Measurements from ENCODE around the gene ACOT8.
A peak's percentile ranks its signal among the peaks of the same experiment; 100 is the strongest.
"Not testable (repeated sequence)": the region's sequence is repeated elsewhere in the genome, so short reads cannot be mapped to it uniquely, and the experiment has no call there.

The ACOT8 gene

DNA sequence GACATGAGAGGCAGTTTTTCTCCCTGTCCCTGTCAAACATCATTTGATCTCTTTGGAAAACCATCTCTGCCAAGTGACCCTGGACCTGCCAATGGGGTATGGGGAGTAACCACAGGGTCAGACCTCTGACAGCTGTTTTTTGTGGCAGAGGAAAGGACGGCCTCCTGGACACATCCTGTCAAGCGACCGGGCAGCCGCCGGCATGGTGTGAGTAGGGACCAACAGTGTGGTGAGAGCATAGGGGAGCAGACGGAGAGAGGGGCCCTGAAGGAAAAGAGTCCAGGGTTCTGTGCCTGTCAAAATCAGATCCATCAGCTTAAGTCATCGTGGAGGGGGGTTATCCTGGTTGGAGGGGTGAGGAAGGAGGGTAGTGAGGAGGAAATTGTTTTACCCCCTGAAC, 55.3 kb downstream of the ACOT8 start:
- H3K4me3 ChIP-seq (ENCODE audit: low read length), result no peak overlapping the region
- no peaks in the 10 kb centered on the region for H3K27me3 ChIP-seq (ENCODE audit: low read depth, low read length)
- no peak for TF ChIP-seq EZH2phosphoT487 (IDR thresholded peaks at IDR 0.05; ENCODE audit: low read depth)
- TF ChIP-seq, protein P1, sequence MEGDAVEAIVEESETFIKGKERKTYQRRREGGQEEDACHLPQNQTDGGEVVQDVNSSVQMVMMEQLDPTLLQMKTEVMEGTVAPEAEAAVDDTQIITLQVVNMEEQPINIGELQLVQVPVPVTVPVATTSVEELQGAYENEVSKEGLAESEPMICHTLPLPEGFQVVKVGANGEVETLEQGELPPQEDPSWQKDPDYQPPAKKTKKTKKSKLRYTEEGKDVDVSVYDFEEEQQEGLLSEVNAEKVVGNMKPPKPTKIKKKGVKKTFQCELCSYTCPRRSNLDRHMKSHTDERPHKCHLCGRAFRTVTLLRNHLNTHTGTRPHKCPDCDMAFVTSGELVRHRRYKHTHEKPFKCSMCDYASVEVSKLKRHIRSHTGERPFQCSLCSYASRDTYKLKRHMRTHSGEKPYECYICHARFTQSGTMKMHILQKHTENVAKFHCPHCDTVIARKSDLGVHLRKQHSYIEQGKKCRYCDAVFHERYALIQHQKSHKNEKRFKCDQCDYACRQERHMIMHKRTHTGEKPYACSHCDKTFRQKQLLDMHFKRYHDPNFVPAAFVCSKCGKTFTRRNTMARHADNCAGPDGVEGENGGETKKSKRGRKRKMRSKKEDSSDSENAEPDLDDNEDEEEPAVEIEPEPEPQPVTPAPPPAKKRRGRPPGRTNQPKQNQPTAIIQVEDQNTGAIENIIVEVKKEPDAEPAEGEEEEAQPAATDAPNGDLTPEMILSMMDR (IDR thresholded peaks at IDR 0.05; ENCODE audit: low read depth, low read length), result no peak
- no peaks in the 10 kb centered on the region for H3K9me3 ChIP-seq (ENCODE audit: insufficient read depth, low read length)
- no peaks in the 10 kb centered on the region for H3K79me2 ChIP-seq (ENCODE audit: low read length)
- no peak overlapping the region for H3K27ac ChIP-seq (ENCODE audit: low read length)
- no peak overlapping the region for H2AFZ ChIP-seq (ENCODE audit: low read depth, low read length)
- H4K20me1 ChIP-seq (ENCODE audit: insufficient read depth, low read length), result peaks cover 3% of the 10 kb centered on the region; the same call in 1 of the 2 replicates
- no peak overlapping the region for H3K9ac ChIP-seq (ENCODE audit: low read length)
- 0 out of 2 replicates have a peak, but pooled peaks cover 4% of the 10 kb centered on the region for H3K4me1 ChIP-seq (ENCODE audit: low read length)
- no peak overlapping the region for H3K4me2 ChIP-seq (ENCODE audit: low read length)
- peaks cover 41% of the 10 kb centered on the region for H3K36me3 ChIP-seq (replicated peaks; ENCODE audit: low read depth, low read length)

DNA sequence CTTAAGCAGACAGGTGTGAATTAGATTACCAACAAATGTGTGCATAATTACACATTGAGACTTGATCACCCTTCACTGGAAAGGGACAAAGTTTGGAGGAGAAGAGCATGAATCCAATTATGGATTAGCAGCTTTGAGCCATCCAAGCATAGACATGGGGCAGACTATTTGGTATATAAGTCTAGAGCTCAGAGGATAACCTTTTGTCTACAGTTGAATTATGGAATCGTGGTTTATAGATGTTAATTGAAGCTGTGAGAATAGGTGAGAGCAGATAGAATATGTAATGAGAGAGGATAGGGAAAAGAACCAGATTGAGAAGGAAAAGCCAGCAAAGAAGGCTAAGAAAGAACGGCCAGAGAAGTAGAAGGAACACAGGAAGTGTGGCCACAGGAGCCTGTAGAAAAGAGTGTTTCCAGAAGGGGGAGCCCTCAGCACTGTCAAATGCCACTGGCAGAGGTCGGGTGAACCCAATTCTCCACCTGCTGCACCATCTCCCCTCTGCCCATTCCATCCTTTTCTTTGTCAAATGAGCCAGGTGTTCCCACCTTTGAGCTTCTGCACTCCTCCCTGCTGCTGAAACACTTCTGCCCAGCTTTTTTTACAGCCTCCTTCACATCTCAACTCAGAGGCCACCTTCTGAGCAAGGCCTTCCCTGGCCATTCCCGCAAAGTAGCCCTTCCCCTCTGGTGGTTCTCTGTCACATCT, 58.1 kb downstream of the ACOT8 start:
- H3K27ac ChIP-seq (ENCODE audit: low read length), result no peak overlapping the region
- 0 out of 2 replicates have a peak, but pooled peaks cover 4% of the 10 kb centered on the region for H3K4me1 ChIP-seq (ENCODE audit: low read length)
- peaks cover 3% of the 10 kb centered on the region; the same call in 1 of the 2 replicates for H4K20me1 ChIP-seq (ENCODE audit: insufficient read depth, low read length)
- no peaks in the 10 kb centered on the region for H3K79me2 ChIP-seq (ENCODE audit: low read length)
- no peak for TF ChIP-seq EZH2phosphoT487 (IDR thresholded peaks at IDR 0.05; ENCODE audit: low read depth)
- TF ChIP-seq, protein P1 (IDR thresholded peaks at IDR 0.05; ENCODE audit: low read depth, low read length), result peak; percentile 92
- no peaks in the 10 kb centered on the region for H3K27me3 ChIP-seq (ENCODE audit: low read depth, low read length)
- no peak overlapping the region for H2AFZ ChIP-seq (ENCODE audit: low read depth, low read length)
- no peak overlapping the region for H3K4me3 ChIP-seq (ENCODE audit: low read length)
- H3K4me2 ChIP-seq (ENCODE audit: low read length), result no peak overlapping the region
- H3K9ac ChIP-seq (ENCODE audit: low read length), result no peak overlapping the region
- H3K36me3 ChIP-seq (replicated peaks; ENCODE audit: low read depth, low read length), result peaks cover 47% of the 10 kb centered on the region
- no peaks in the 10 kb centered on the region for H3K9me3 ChIP-seq (ENCODE audit: insufficient read depth, low read length)

DNA sequence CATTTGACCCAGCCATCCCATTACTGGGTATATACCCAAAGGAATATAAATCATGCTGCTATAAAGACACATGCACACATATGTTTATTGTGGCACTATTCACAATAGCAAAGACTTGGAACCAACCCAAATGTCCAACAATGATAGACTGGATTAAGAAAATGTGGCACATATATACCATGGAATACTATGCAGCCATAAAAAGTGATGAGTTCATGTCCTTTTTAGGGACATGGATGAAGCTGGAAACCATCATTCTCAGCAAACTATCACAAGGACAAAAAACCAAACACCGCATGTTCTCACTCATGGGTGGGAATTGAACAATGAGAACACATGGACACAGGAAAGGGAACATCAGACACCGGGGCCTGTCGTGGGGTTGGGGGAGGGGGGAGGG, 59.2 kb downstream of the ACOT8 start:
- H3K79me2 ChIP-seq (ENCODE audit: low read length); H3K27ac ChIP-seq (ENCODE audit: low read length); H2AFZ ChIP-seq (ENCODE audit: low read depth, low read length); H4K20me1 ChIP-seq (ENCODE audit: insufficient read depth, low read length); H3K9ac ChIP-seq (ENCODE audit: low read length); H3K4me1 ChIP-seq (ENCODE audit: low read length); H3K4me2 ChIP-seq (ENCODE audit: low read length); H3K9me3 ChIP-seq (ENCODE audit: insufficient read depth, low read length); H3K4me3 ChIP-seq (ENCODE audit: low read length); H3K27me3 ChIP-seq (ENCODE audit: low read depth, low read length): not testable (repeated sequence)
- peaks cover 39% of the 10 kb centered on the region for H3K36me3 ChIP-seq (replicated peaks; ENCODE audit: low read depth, low read length)

DNA sequence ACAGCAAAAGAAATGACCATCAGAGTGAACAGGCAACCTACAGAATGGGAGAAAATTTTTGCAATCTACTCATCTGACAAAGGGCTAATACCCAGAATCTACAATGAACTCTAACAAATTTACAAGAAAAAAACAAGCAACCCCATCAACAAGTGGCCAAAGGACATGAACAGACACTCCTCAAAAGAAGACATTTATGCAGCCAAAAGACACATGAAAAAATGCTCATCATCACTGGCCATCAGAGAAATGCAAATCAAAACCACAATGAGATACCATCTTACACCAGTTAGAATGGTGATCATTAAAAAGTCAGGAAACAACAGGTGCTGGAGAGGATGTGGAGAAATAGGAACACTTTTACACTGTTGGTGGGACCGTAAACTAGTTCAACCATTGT, 59.7 kb downstream of the ACOT8 start:
- H4K20me1 ChIP-seq (ENCODE audit: insufficient read depth, low read length), result not testable (repeated sequence)

DNA sequence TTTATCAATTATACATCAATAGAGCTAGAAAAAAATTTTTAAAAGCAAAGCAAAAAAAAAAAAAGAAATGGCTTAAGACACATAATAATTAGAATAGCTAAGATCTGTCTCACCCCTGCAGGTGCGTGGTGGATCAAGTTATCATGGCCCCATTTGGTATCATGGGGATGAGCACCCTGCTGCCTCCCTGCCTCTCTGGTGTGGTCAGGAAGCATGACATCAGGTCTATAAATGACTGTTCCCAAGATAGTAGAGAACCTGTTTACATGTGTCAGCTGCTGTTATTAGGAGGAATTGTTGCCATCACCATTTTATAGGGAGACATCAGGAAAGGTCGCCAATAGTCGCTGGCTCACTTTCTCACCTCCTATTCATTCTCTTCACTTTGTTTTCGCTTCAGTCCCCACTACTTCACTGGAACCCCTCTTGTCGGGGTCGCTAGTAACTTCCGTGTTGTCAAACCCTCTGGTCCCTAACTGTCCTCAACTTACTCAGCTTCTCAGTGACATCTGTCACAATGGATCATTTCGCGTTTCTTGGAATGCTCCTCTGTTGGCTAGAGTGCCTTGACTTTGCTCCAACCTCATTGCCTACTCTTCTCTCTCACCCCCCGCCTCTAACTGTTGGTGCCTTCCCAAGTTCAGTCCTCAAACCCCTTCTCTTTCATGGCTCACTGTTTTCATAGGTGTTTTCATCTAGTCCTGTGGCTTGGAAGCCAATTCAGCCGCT, 60.7 kb downstream of the ACOT8 start:
- no peak overlapping the region for H2AFZ ChIP-seq (ENCODE audit: low read depth, low read length)
- H3K9me3 ChIP-seq (ENCODE audit: insufficient read depth, low read length), result no peaks in the 10 kb centered on the region
- no peak overlapping the region for H3K27ac ChIP-seq (ENCODE audit: low read length)
- peaks cover 12% of the 10 kb centered on the region for H3K79me2 ChIP-seq (ENCODE audit: low read length)
- peaks cover 30% of the 10 kb centered on the region for H3K36me3 ChIP-seq (replicated peaks; ENCODE audit: low read depth, low read length)
- H4K20me1 ChIP-seq (ENCODE audit: insufficient read depth, low read length), result peaks cover 3% of the 10 kb centered on the region; the same call in 1 of the 2 replicates
- no peak for TF ChIP-seq EZH2phosphoT487 (IDR thresholded peaks at IDR 0.05; ENCODE audit: low read depth)
- TF ChIP-seq, protein P1 (IDR thresholded peaks at IDR 0.05; ENCODE audit: low read depth, low read length), result no peak
- H3K4me1 ChIP-seq (ENCODE audit: low read length), result peaks cover 9% of the 10 kb centered on the region
- H3K27me3 ChIP-seq (ENCODE audit: low read depth, low read length), result no peaks in the 10 kb centered on the region
- no peak overlapping the region for H3K4me3 ChIP-seq (ENCODE audit: low read length)
- no peak overlapping the region for H3K9ac ChIP-seq (ENCODE audit: low read length)
- H3K4me2 ChIP-seq (ENCODE audit: low read length), result no peak overlapping the region

More for the DNA sequence above, 59.7 kb downstream of the ACOT8 start:
- not testable (repeated sequence) for H3K9ac ChIP-seq (ENCODE audit: low read length); H3K9me3 ChIP-seq (ENCODE audit: insufficient read depth, low read length); H2AFZ ChIP-seq (ENCODE audit: low read depth, low read length); H3K27me3 ChIP-seq (ENCODE audit: low read depth, low read length); H3K4me3 ChIP-seq (ENCODE audit: low read length); H3K4me2 ChIP-seq (ENCODE audit: low read length); H3K27ac ChIP-seq (ENCODE audit: low read length); H3K4me1 ChIP-seq (ENCODE audit: low read length); H3K79me2 ChIP-seq (ENCODE audit: low read length)
- peaks cover 36% of the 10 kb centered on the region for H3K36me3 ChIP-seq (replicated peaks; ENCODE audit: low read depth, low read length)
